Activated CD4-positive, alpha-beta T cell treated with anti-CD3 and anti-CD28 coated beads for 24 hours (primary cell): ENCODE measurements around the gene CTDSPL2.
"Not testable (repeated sequence)": the region's sequence is repeated elsewhere in the genome, so short reads cannot be mapped to it uniquely, and the experiment has no call there.

Source experiments
- DNase-seq, 2 donors: peaks; one replicate each; pipeline ENCODE4 v3.0.0-alpha.2; 2020; ENCODE audit warnings: low read depth in 2 of 2

CTDSPL2 gene

GRCh38 chr15:44482090-44482489 is 54.7 kb downstream of the CTDSPL2 start:
- DNase-seq = no peak

GRCh38 chr15:44485880-44486279 is 58.5 kb downstream of the CTDSPL2 start:
- DNase-seq = no peak

GRCh38 chr15:44489464-44489863 is 62.0 kb downstream of the CTDSPL2 start:
- no peak for DNase-seq

- DNase-seq = no peak
Observed at GRCh38 chr15:44490622-44491021, 63.2 kb downstream of the CTDSPL2 start.

- no peak for DNase-seq
Observed at GRCh38 chr15:44492040-44492439, 64.6 kb downstream of the CTDSPL2 start.

- DNase-seq = no peak
Observed at GRCh38 chr15:44492672-44493071, 65.2 kb downstream of the CTDSPL2 start.

- no peak for DNase-seq
Observed at GRCh38 chr15:44495562-44495961, 68.1 kb downstream of the CTDSPL2 start.

- no peak for DNase-seq
Observed at GRCh38 chr15:44500555-44500954, 73.1 kb downstream of the CTDSPL2 start.

- no peak for DNase-seq
Observed at GRCh38 chr15:44501768-44502366, 74.4 kb downstream of the CTDSPL2 start.

- no peak for DNase-seq
Observed at GRCh38 chr15:44516436-44516835, 89.0 kb downstream of the CTDSPL2 start.

GRCh38 chr15:44519537-44519936 is 92.1 kb downstream of the CTDSPL2 start:
- DNase-seq = no peak

GRCh38 chr15:44525018-44525417 is 97.6 kb downstream of the CTDSPL2 start:
- DNase-seq = no peak

GRCh38 chr15:44527241-44527640 is 99.8 kb downstream of the CTDSPL2 start:
- no peak for DNase-seq

GRCh38 chr15:44529864-44530604 is 102.6 kb downstream of the CTDSPL2 start:
- DNase-seq = no peak

- no peak for DNase-seq
Observed at GRCh38 chr15:44530653-44531052, 103.2 kb downstream of the CTDSPL2 start.

GRCh38 chr15:44532275-44532674 is 104.8 kb downstream of the CTDSPL2 start:
- DNase-seq = not testable (repeated sequence)

GRCh38 chr15:44532689-44533088 is 105.3 kb downstream of the CTDSPL2 start:
- DNase-seq = no peak

GRCh38 chr15:44535092-44535491 is 107.7 kb downstream of the CTDSPL2 start:
- DNase-seq = no peak

- DNase-seq = peak in 1 of 2 donors; percentile 3
Observed at GRCh38 chr15:44535523-44536301, 108.3 kb downstream of the CTDSPL2 start.

- DNase-seq = no peak
Observed at GRCh38 chr15:44536302-44536961, 109.0 kb downstream of the CTDSPL2 start.

- DNase-seq = peak; percentile 87 to 88
Observed at GRCh38 chr15:44536962-44537734, 109.7 kb downstream of the CTDSPL2 start, which contains the start of gene EIF3J. Gene EIF3J (plus strand): TSS chr15:44537147. CDS start chr15:44537195, 48 bp downstream.
